Testis (tissue), 3 donors: ENCODE results near the gene MT4. TPM values are rescaled to one million over a fixed set of nuclear protein-coding genes. Genes with fewer than 3 reads are reported as not detected.
A peak's percentile ranks its signal among the peaks of the same experiment; 100 is the strongest.

ENCODE experiments used
- DNase-seq: peaks from one replicate; pipeline ENCODE4 v3.0.0-alpha.2; 2019
- H3K27ac ChIP-seq, 2 donors: fragments of 200-600 bp; sonication (generic); one replicate each; pipeline ENCODE4 v1.5.1; 2019
- H3K27me3 ChIP-seq: fragments of 200-600 bp; sonication (generic); one replicate; pipeline ENCODE4 v1.5.1; 2019
- H3K36me3 ChIP-seq: fragments of 200-600 bp; sonication (generic); one replicate; pipeline ENCODE4 v1.5.1; 2017; ENCODE audit warnings: low read depth; ENCODE audit errors: missing control alignments
- H3K4me1 ChIP-seq: fragments of 200-600 bp; sonication (generic); one replicate; pipeline ENCODE4 v1.5.1; 2019
- H3K4me3 ChIP-seq, 2 donors: fragments of 200-600 bp; sonication (generic); one replicate each; pipeline ENCODE4 v1.5.1; 2017 to 2019
- H3K9me3 ChIP-seq: fragments of 200-600 bp; sonication (generic); one replicate; pipeline ENCODE4 v1.5.1; 2017
- CTCF ChIP-seq, 3 experiments: fragments of 450-650 bp in 2 of 3; fragments of 200-600 bp in 1 of 3; sonication (generic) in 1 of 3; IDR thresholded peaks; one replicate each; pipeline ENCODE4 v1.5.1; 2016 to 2019; ENCODE audit warnings: antibody characterized with exemption in 3 of 3, mild to moderate bottlenecking in 2 of 3, moderate library complexity in 1 of 3
- POLR2A ChIP-seq: fragments of 450-650 bp; IDR thresholded peaks from one replicate; pipeline ENCODE4 v1.6.1; 2017; ENCODE audit warnings: antibody characterized with exemption, mild to moderate bottlenecking, moderate library complexity
- WGBS, 2 donors: methylation state at CpG; one replicate each; pipeline ENCODE4 v1.1.5; 2018; 5-methylcytosine and 5-hydroxymethylcytosine counted together
- intact Hi-C: fragments of 100-400 bp; cut with DNase I; formaldehyde crosslinking; loops from one replicate; pipeline ENCODE4 v1.15.1; 2023; ENCODE audit warnings: low total_unique reads
- polyA plus RNA-seq: library from polyadenylated mRNA; stranded (reverse); fragments of 350-450 nt; fragmentation: Illumina TruSeq; extraction: RNeasy Lipid Tissue Mini Kit (QIAGEN cat#74804); gene quantifications from one replicate; pipeline ENCODE4 v1.2.3, GENCODE V29; 2014; ENCODE audit warnings: low read depth, low replicate concordance; ENCODE audit not compliant: insufficient read depth
- total RNA-seq, 2 donors: library from RNA; depleted of rRNA; stranded (reverse); fragments of >200 nt; gene quantifications; one replicate each; pipeline ENCODE4 v1.2.3, GENCODE V29; 2016

Gene MT4
- total and polyA plus RNA-seq, 3 donors from 2014 or later, result 2.3 TPM; not detected in 2

GRCh38 chr16:56593573-56594291, 28.9 kb downstream of the MT4 start:
- no peak for DNase-seq
- 81 to 97% methylated on average over 6 of the region's 6 CpGs for WGBS, 2 donors
- Histone ChIP-seq H3K4me3 (no peak overlapping the region), H3K27ac (no peak overlapping the region), H3K27me3 (no peaks in the 10 kb centered on the region), H3K9me3 (no peaks in the 10 kb centered on the region), H3K36me3 (no peaks in the 10 kb centered on the region), H3K4me1 (peaks cover 9% of the 10 kb centered on the region)
- TF ChIP-seq CTCF (IDR thresholded peaks at IDR 0.05), result no peak
- TF ChIP-seq POLR2A, result no peak
- intact Hi-C loops, result no loop called here

- Histone ChIP-seq H3K4me1 (peaks cover 9% of the 10 kb centered on the region), H3K4me3 (no peak overlapping the region), H3K9me3 (no peaks in the 10 kb centered on the region), H3K27ac (no peak overlapping the region), H3K36me3 (no peaks in the 10 kb centered on the region), H3K27me3 (no peaks in the 10 kb centered on the region)
- 91 to 97% methylated on average over 5 of the region's 5 CpGs for WGBS, 2 donors
- TF ChIP-seq CTCF (IDR thresholded peaks at IDR 0.05) (no peak), POLR2A (no peak)
- no peak for DNase-seq
- intact Hi-C loops, result no loop called here
Observed at GRCh38 chr16:56594292-56594619, 29.4 kb downstream of the MT4 start.

- no peaks in the 10 kb centered on the region for H3K4me1 ChIP-seq
- peak in 2 of 3 experiments; percentile 64 to 66 for TF ChIP-seq CTCF (IDR thresholded peaks at IDR 0.05)
- no peak for TF ChIP-seq POLR2A
- no peak overlapping the region for H3K4me3 ChIP-seq
- H3K9me3 ChIP-seq, result no peaks in the 10 kb centered on the region
- peak; percentile 49 for DNase-seq
- H3K36me3 ChIP-seq, result no peaks in the 10 kb centered on the region
- no peak overlapping the region for H3K27ac ChIP-seq
- intact Hi-C loops, result no loop called here
- WGBS, 2 donors, result 54% methylated on average over 8 of the region's 8 CpGs
- H3K27me3 ChIP-seq, result no peaks in the 10 kb centered on the region
Observed at GRCh38 chr16:56600398-56600999, 35.6 kb downstream of the MT4 start.

- Histone ChIP-seq H3K36me3 (no peaks in the 10 kb centered on the region), H3K27ac (no peak overlapping the region), H3K4me1 (no peaks in the 10 kb centered on the region), H3K9me3 (no peaks in the 10 kb centered on the region), H3K27me3 (no peaks in the 10 kb centered on the region), H3K4me3 (no peak overlapping the region)
- 68 to 77% methylated on average over 9 of the region's 9 CpGs for WGBS, 2 donors
- DNase-seq, result no peak
- intact Hi-C loops, result no loop called here
- TF ChIP-seq CTCF (IDR thresholded peaks at IDR 0.05) (no peak), POLR2A (no peak)
Observed at GRCh38 chr16:56601325-56601724, 36.5 kb downstream of the MT4 start.

- 68 to 82% methylated on average over 4 of the region's 4 CpGs for WGBS, 2 donors
- Histone ChIP-seq H3K4me3 (no peak overlapping the region), H3K9me3 (no peaks in the 10 kb centered on the region), H3K27me3 (no peaks in the 10 kb centered on the region), H3K36me3 (no peaks in the 10 kb centered on the region), H3K27ac (no peak overlapping the region), H3K4me1 (peaks cover 19% of the 10 kb centered on the region)
- TF ChIP-seq CTCF (IDR thresholded peaks at IDR 0.05), result peak in 2 of 3 experiments; percentile 34 to 36
- TF ChIP-seq POLR2A, result no peak
- intact Hi-C loops, result no loop called here
- DNase-seq, result peak; percentile 63
Observed at GRCh38 chr16:56603589-56603988, 38.7 kb downstream of the MT4 start.
